NT2/D1 (cell line): ENCODE measurements around the gene SORL1.

Experiments used
- DNase-seq: peaks from one replicate; pipeline ENCODE4 v3.0.0-alpha.2; 2011; ENCODE audit warnings: low read depth, low spot score
- H3K27me3 ChIP-seq: 2 replicates; pipeline ENCODE4 v1.6.0; 2011; ENCODE audit warnings: mild to moderate bottlenecking; ENCODE audit not compliant: insufficient read length, insufficient read depth
- H3K36me3 ChIP-seq: 2 replicates; pipeline ENCODE4 v1.6.1; 2011; ENCODE audit warnings: mild to moderate bottlenecking, low read length, mixed read lengths; ENCODE audit not compliant: insufficient read depth, insufficient read length
- H3K4me1 ChIP-seq: 2 replicates; pipeline ENCODE4 v1.5.1; 2011; ENCODE audit not compliant: insufficient read depth, insufficient read length
- H3K4me3 ChIP-seq: 2 replicates; pipeline ENCODE4 v1.5.1; 2011; ENCODE audit warnings: low read depth; ENCODE audit not compliant: insufficient read length
- H3K9ac ChIP-seq: 2 replicates; pipeline ENCODE4 v1.6.0; 2011; ENCODE audit warnings: low read depth; ENCODE audit not compliant: insufficient read length
- H3K9me3 ChIP-seq: 2 replicates; pipeline ENCODE4 v1.5.1; 2011; ENCODE audit warnings: mild to moderate bottlenecking, low read length; ENCODE audit not compliant: insufficient read depth
- SUZ12 ChIP-seq: IDR thresholded peaks from 2 replicates; pipeline ENCODE4 v1.6.1; 2011; ENCODE audit not compliant: insufficient read length, insufficient read depth; ENCODE audit errors: extremely low read depth
- YY1 ChIP-seq: IDR thresholded peaks from 2 replicates; pipeline ENCODE4 v1.6.1; 2011; ENCODE audit not compliant: insufficient read length, insufficient read depth
- ZNF274 ChIP-seq: IDR thresholded peaks from 2 replicates; pipeline ENCODE4 v1.6.1; 2011; ENCODE audit warnings: mild to moderate bottlenecking, low read depth, low read length

SORL1 gene

GRCh38 chr11:121555121-121555520, 103.0 kb downstream of the SORL1 start:
- Histone ChIP-seq H3K4me1 (no peaks in the 10 kb centered on the region), H3K9ac (no peak overlapping the region), H3K4me3 (no peak overlapping the region), H3K36me3 (peaks cover 18% of the 10 kb centered on the region), H3K9me3 (no peaks in the 10 kb centered on the region), H3K27me3 (no peaks in the 10 kb centered on the region)
- TF ChIP-seq ZNF274: no peak
- TF ChIP-seq YY1: no peak
- no peak for TF ChIP-seq SUZ12
- no peak for DNase-seq

GRCh38 chr11:121556937-121557336, 104.8 kb downstream of the SORL1 start:
- no peak for TF ChIP-seq YY1
- no peak for TF ChIP-seq SUZ12
- no peak for TF ChIP-seq ZNF274
- no peaks in the 10 kb centered on the region for H3K9me3 ChIP-seq
- H3K4me3 ChIP-seq: no peak overlapping the region
- no peaks in the 10 kb centered on the region for H3K27me3 ChIP-seq
- DNase-seq: no peak
- no peaks in the 10 kb centered on the region for H3K4me1 ChIP-seq
- peaks cover 14% of the 10 kb centered on the region for H3K36me3 ChIP-seq
- no peak overlapping the region for H3K9ac ChIP-seq

- no peaks in the 10 kb centered on the region for H3K27me3 ChIP-seq
- H3K4me1 ChIP-seq: no peaks in the 10 kb centered on the region
- H3K9ac ChIP-seq: no peak overlapping the region
- peaks cover 14% of the 10 kb centered on the region for H3K36me3 ChIP-seq
- no peak for DNase-seq
- no peak overlapping the region for H3K4me3 ChIP-seq
- no peaks in the 10 kb centered on the region for H3K9me3 ChIP-seq
- TF ChIP-seq SUZ12 (no peak), YY1 (no peak), ZNF274 (no peak)
Observed at GRCh38 chr11:121557348-121557747, 105.2 kb downstream of the SORL1 start.

- DNase-seq: no peak
Observed at GRCh38 chr11:121559606-121560200, 107.6 kb downstream of the SORL1 start.

GRCh38 chr11:121560236-121560635, 108.1 kb downstream of the SORL1 start:
- H3K4me3 ChIP-seq: no peak overlapping the region
- H3K4me1 ChIP-seq: no peaks in the 10 kb centered on the region
- no peak for DNase-seq
- H3K9ac ChIP-seq: no peak overlapping the region
- no peaks in the 10 kb centered on the region for H3K27me3 ChIP-seq
- TF ChIP-seq ZNF274 (no peak), SUZ12 (no peak), YY1 (no peak)
- H3K9me3 ChIP-seq: no peaks in the 10 kb centered on the region
- H3K36me3 ChIP-seq: peaks cover 14% of the 10 kb centered on the region

More at GRCh38 chr11:121559606-121560200, 107.6 kb downstream of the SORL1 start:
- no peaks in the 10 kb centered on the region for H3K4me1 ChIP-seq
- no peaks in the 10 kb centered on the region for H3K27me3 ChIP-seq
- H3K4me3 ChIP-seq: no peak overlapping the region
- H3K36me3 ChIP-seq: peaks cover 14% of the 10 kb centered on the region
- TF ChIP-seq SUZ12: no peak
- TF ChIP-seq YY1: no peak
- TF ChIP-seq ZNF274: no peak
- no peaks in the 10 kb centered on the region for H3K9me3 ChIP-seq
- no peak overlapping the region for H3K9ac ChIP-seq

- Histone ChIP-seq H3K4me3 (no peak overlapping the region), H3K9me3 (no peaks in the 10 kb centered on the region), H3K9ac (no peak overlapping the region), H3K36me3 (peaks cover 14% of the 10 kb centered on the region), H3K27me3 (no peaks in the 10 kb centered on the region), H3K4me1 (no peaks in the 10 kb centered on the region)
- TF ChIP-seq YY1: no peak
- TF ChIP-seq SUZ12: no peak
- TF ChIP-seq ZNF274: no peak
- DNase-seq: no peak
Observed at GRCh38 chr11:121561240-121561639, 109.1 kb downstream of the SORL1 start.

GRCh38 chr11:121561716-121562115, 109.6 kb downstream of the SORL1 start:
- TF ChIP-seq ZNF274: no peak
- TF ChIP-seq SUZ12: no peak
- TF ChIP-seq YY1: no peak
- Histone ChIP-seq H3K9ac (no peak overlapping the region), H3K36me3 (peaks cover 14% of the 10 kb centered on the region), H3K4me3 (no peak overlapping the region), H3K4me1 (no peaks in the 10 kb centered on the region), H3K27me3 (no peaks in the 10 kb centered on the region), H3K9me3 (no peaks in the 10 kb centered on the region)
- DNase-seq: no peak
